GM19025 (cell line): ENCODE measurements around the gene HES5.
"Not testable (repeated sequence)": the region's sequence is repeated elsewhere in the genome, so short reads cannot be mapped to it uniquely, and the experiment has no call there.

Source experiments
- ATAC-seq: cut with Tn5 transposase; IDR thresholded peaks from one replicate; pipeline ENCODE4 v1.9.1; 2021; ENCODE audit warnings: mild to moderate bottlenecking, low read depth, moderate library complexity; ENCODE audit not compliant: unreplicated experiment

The HES5 gene

DNA sequence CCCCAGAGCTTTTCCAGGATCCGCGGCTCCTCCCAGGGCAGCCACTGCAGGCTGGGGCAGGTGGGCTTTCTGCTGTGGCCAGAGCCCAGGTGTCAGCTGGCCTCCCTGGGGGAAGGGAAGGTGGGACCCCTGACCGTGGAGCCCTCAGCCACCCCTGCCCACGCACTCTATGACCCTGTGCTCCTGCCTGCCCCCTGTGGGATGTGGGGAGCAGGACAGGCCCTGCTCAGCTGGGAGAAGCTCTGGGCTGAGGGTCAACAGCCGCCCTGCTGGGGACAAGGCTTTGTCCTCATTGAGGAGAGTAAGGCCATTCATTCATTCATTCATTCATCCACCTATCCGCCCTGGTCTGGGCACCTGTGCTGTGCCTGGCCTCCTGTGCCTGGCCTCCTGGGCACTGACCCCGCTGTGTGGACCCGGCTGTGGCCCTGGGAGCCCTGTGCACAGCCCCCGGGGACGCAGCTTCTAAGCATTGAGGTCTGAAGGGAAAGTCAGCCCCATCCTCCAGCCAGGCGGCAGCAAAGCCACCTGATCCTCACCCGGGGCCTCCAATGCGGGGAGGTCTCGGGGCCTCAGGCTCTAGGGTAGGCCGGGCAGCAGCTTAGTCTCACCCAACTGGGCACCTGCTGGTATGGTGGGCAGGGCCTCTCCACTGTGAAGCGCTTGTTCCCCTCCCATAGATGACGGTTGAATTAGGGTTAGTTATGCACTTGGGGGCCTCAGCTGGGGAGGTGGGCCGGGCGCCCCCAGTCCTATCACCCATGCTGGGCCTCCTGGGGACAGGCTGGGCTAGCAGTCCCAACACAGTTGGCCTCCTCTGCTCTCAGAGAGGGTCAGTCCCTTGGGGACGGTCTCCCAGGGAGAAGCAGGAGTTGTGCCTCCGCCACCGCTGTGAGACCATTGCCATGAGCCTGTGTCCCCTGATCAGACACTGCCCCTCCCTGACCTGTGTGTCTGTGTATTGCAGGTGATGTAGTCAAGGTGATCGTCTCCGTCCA lies 32.1 kb upstream of the HES5 start:
- no peak for ATAC-seq

DNA sequence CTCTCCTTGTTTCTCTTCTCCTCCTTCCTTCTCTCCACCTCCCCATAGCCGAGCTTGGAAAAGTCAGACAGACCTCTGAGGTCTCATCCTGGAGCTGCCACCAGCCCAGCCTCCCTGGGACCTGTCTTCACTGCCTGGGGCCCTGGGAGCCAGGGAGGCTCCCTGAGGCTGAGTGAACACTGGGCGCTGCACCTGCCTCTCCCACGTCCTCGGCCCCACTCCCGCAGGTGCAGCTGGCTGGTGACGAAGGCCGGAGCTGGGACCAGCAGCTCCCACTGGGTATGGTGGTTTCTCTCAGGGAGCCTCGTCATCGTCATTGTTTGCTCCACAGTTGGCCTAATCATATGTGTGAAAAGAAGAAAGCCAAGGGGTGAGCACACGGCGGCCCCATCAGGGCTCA lies 31.4 kb upstream of the HES5 start:
- ATAC-seq = no peak

GRCh38 chr1:2560299-2561073 lies 30.4 kb upstream of the HES5 start:
- ATAC-seq = no peak

GRCh38 chr1:2559509-2560298 lies 29.6 kb upstream of the HES5 start:
- no peak for ATAC-seq

GRCh38 chr1:2558861-2559260 lies 28.8 kb upstream of the HES5 start:
- no peak for ATAC-seq

DNA sequence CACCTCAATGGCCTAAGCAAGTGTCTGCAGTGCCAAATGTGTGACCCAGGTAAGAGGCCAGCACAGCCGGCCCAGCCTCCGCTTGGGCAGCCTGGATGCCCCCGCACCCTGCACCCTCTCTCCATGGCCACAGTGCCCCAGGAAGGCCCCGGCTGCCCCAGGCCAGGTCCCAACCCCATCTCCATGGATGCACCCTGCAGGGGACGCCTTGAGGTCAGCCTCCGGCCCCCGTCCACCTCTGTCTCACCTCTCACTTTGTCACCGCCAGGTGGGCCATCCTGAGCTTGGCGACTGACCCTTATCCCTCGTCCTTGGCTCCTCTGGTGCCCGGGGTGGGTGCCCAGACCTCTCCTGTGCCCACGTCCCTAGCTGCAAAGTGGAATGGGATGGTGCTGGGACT lies 28.4 kb upstream of the HES5 start:
- ATAC-seq = no peak

DNA sequence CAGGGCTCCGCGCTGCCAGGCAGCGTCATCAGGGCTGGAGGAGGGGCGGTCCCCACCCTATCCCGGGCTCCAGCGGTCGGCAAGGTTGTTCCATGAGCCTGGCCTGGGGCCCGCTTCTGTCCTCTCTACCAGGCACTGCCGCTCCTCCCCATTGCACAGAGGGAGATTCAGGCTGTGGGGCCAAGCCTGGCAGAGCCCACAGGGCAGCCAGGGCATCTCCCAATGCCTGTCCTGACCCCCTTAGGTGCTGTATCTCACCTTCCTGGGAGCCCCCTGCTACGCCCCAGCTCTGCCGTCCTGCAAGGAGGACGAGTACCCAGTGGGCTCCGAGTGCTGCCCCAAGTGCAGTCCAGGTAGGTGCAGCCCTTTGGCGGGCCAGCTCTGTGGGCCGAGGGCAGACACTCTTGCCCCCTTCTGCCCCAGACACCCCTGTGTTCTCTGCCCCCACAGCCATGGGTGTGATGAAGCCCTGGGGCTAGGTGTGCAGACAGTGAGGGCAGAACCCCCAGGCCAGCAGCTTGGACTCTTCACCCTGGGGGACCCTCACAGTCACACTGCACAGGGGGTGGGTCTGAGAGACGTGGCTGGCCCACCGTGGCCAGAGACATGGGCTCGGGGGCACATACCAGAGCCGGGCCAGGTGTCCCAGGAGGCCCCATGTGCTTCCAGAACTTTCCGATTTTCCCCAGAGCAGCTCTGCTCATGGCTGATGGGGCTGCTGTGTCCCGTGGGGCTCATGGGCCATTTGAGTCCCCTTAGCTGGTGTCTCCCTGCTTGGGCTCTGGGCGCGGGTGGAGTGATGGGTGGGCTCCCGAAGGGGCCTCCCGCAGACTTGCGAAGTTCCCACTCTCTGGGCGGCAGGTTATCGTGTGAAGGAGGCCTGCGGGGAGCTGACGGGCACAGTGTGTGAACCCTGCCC lies 27.7 kb upstream of the HES5 start:
- ATAC-seq = no peak

DNA sequence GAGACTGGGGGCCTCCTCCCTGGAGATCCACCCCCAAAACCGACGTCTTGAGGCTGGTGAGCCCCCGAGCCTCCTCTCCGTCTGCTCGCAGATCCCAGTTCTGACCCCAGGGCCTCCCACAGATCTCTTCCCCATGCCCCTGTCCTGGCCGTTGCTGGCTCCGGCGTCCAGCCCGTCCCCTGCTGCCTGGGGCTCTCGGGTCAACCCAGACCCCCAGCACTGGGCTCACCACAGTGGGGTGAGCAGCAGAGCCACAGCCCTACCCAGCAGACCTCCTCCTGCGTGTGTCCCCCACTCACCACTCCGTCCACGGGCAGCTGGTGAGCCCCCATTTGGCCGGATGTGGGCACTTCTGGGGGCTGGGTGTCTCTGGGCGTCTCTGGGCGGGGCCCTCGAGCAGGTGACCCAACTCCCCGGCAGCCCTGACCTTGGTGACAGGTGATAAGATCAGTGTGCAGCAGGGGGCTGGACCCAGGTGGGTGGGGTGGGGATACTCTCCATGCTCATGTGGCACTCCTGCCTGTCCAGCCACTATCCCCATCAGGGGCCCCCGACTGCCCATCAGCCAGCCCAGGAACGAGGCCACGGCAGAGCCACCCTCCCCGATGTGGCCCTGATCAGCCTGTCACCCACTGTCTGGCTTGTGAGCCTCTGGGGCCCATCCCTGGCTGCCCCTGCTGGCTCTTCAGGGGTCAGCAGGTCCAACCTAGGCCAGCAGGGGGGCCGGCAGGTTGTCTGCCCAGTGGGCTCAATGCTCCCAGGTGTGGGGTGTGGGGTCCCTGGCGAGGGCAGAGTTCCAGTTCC lies 26.8 kb upstream of the HES5 start:
- no peak for ATAC-seq

DNA sequence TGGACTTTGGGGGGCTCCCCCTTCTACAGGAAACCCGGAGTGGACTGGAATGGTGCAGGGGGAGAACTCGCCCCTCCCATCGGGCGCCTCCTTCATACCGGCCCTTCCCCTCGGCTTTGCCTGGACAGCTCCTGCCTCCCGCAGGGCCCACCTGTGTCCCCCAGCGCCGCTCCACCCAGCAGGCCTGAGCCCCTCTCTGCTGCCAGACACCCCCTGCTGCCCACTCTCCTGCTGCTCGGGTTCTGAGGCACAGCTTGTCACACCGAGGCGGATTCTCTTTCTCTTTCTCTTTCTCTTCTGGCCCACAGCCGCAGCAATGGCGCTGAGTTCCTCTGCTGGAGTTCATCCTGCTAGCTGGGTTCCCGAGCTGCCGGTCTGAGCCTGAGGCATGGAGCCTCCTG lies 26.2 kb upstream of the HES5 start, which contains the start of gene TNFRSF14:
Gene TNFRSF14 (plus strand): TSS at position 95 of the 401 bp plus-strand sequence. CDS start 294 bp downstream, at position 389.
- ATAC-seq = peak; percentile 24

- ATAC-seq = peak; percentile 39
These were observed 25.7 kb upstream of the HES5 start for GRCh38 chr1:2555634-2556276.

DNA sequence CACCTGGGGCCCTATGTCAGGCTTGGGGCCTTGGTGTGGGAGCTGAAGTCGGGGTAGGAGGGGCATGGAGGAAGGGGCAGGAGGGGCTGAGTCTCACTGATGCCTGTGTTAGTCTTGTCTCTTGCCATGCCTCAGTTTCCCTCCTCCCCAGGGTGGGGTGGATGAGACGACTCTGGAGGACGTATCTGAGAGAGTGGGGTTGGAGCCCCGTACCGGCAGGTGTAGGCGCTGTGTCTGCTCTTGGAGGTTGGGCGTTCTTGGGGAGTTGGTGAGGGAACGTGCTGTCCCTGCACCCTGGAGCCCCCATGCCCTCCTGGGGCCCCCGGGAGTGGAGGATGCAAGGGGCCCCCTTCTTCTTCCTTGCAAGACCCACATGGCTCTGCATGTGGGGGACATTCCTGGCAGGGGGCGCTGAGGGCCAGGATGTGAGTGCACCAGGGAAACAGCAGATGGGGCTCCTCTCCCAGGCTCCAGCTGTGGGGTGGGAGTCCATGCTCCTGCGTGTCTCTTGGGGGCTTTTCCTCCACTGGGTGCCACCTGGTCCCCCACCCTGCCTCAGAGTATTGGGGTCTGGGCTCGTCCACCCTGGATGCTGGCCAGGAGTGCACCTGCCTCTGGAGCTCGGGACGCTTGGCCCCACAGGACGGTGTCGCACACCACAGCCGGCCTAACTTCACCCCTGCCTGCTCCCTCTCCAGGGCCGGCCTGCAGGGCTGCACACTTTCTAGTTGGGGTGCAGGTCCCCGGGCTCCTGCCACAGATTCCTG lies 24.7 kb upstream of the HES5 start:
- ATAC-seq = no peak

DNA sequence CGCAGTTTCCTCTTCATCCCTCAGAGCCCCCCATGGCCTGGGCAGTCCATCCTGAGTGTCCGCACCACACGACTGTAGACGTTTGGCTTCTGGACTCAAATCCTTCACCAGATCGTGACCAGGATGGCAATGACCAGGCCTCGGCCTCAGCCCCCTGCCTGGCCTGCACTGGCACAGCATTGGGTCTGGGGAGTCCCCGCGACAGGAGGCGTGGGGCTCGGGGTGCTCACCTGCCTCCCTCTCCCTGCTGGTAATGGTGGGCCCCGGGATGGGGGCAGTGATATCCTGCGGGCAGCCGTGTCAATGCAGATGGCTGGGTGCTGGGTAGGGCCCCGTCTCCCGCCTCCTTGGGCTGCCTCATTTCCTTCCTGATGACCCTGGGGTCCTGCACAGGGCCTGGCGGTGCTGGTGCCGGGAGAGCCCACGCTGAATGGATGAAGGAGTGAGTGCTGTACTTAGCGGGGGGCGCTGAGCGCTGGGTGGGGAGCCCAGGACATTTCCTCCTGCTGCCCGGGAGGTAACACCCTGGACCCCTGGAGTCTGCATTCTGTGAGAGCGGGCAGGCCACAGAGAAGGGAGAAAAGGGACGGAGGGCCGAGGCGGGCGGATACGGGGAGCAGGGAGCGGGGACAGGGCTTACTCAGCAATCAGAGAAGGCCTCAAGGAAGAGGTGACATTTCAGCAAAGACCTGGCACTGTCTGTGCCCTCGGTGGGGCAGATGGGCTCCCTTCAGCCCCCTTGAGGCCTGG lies 24.0 kb upstream of the HES5 start:
- no peak for ATAC-seq

DNA sequence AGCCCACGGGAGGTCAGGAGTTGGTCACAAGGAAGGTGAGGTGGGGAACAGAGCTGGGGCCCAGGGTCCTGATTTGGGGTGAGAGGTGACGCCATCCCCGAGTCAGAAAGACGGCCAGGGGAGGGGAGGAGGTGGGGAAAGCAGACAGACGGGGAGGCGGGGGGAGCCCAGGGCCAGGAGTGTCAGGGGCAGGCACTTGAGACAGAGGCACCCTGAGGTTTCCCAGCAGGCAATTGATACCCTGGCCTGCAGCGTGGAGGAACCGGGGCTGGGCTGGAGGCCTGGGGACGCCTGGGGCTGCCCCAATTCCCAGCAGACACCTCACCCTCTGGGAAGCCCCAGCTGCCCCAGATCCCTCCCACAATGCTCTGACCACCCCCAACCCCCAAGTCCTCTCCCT lies 23.0 kb upstream of the HES5 start:
- not testable (repeated sequence) for ATAC-seq

GRCh38 chr1:2552189-2552588 lies 22.1 kb upstream of the HES5 start:
- no peak for ATAC-seq

DNA sequence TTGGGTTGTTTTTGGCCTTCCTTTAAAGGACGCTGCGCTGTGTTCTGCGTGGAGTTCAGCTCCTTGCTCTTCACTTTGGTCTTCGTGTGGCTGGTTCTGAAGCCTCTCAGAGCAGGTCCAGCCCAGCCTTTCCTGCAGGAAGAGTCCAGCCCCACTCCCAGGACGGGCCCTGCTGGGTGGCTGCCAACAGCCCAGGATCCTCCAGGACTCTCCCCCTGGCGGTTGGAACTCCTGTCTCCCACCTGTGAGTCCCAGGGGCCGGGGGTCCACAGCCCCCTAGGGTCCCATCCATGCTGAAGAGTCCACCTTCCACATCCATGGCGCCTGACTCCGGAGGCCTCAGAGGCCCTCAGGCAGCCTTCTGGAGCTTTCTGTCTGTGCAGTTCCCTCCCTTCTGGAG lies 21.5 kb upstream of the HES5 start:
- ATAC-seq = not testable (repeated sequence)

GRCh38 chr1:2550309-2550861 lies 20.3 kb upstream of the HES5 start:
- not testable (repeated sequence) for ATAC-seq
